Esophagus muscularis mucosa (tissue), 4 donors: ENCODE measurements around the gene ANKRD13D. TPM values are rescaled to one million over a fixed set of nuclear protein-coding genes. Genes with fewer than 3 reads are reported as not detected.

Experiments
- DNase-seq: peaks from one replicate; pipeline ENCODE4 v3.0.0-alpha.2; 2017; ENCODE audit errors: extremely low spot score
- H3K27ac ChIP-seq, 4 donors: fragments of 200-600 bp; sonication (generic); replicated peaks in 1 of 4; 1 replicate in 3 of 4; 2 replicates in 1 of 4; pipeline ENCODE4 v1.5.1; 2016 to 2019; ENCODE audit warnings: mild to moderate bottlenecking in 1 of 4
- H3K27me3 ChIP-seq, 4 donors: fragments of 200-600 bp; sonication (generic); one replicate each; pipeline versions ENCODE4 v1.5.1 to v1.6.0; 2016 to 2019
- H3K36me3 ChIP-seq, 4 donors: fragments of 200-600 bp; sonication (generic); one replicate each; pipeline ENCODE4 v1.5.1; 2016 to 2019
- H3K4me1 ChIP-seq, 4 donors: fragments of 200-600 bp; sonication (generic); one replicate each; pipeline ENCODE4 v1.5.1; 2016 to 2019
- H3K4me3 ChIP-seq, 4 donors: fragments of 200-600 bp; sonication (generic); 1 replicate in 2 of 4; 2 replicates in 2 of 4; pipeline ENCODE4 v1.5.1; 2016 to 2019; ENCODE audit warnings: mild to moderate bottlenecking in 4 of 4, moderate library complexity in 1 of 4
- H3K9me3 ChIP-seq, 4 donors: fragments of 200-600 bp; sonication (generic); 1 replicate in 3 of 4; 2 replicates in 1 of 4; pipeline ENCODE4 v1.5.1; 2016 to 2019
- EP300 ChIP-seq: sonication (generic); formaldehyde crosslinking; IDR thresholded peaks from one replicate; pipeline ENCODE4 v1.6.1; 2017; ENCODE audit warnings: antibody characterized with exemption
- POLR2A ChIP-seq: fragments of 450-650 bp; IDR thresholded peaks from one replicate; pipeline ENCODE4 v1.6.1; 2017; ENCODE audit warnings: antibody characterized with exemption, moderate library complexity, mild to moderate bottlenecking, low read depth
- POLR2AphosphoS5 ChIP-seq, 2 donors: sonication (generic); formaldehyde crosslinking; IDR thresholded peaks; one replicate each; pipeline ENCODE4 v1.6.1; 2017; ENCODE audit warnings: antibody characterized with exemption in 2 of 2
- WGBS: methylation state at CpG from one replicate; pipeline ENCODE4 v1.1.5; 2018; 5-methylcytosine and 5-hydroxymethylcytosine counted together
- intact Hi-C: fragments of 100-400 bp; cut with DNase I; formaldehyde crosslinking; loops from one replicate; pipeline ENCODE4 v1.15.1; 2023
- total RNA-seq, 4 donors: library from RNA; depleted of rRNA; stranded (reverse); fragments of >200 nt; gene quantifications; one replicate each; pipeline versions ENCODE4 v1.1.0 to v1.2.1, GENCODE V29; 2016
- TF ChIP-seq, protein P1 (sequence below), 3 experiments: fragments of 200-600 bp in 2 of 3; fragments of 450-650 bp in 1 of 3; sonication (generic) in 2 of 3; IDR thresholded peaks; one replicate each; pipeline ENCODE4 v1.5.1; 2017 to 2019; ENCODE audit warnings: antibody characterized with exemption in 3 of 3, mild to moderate bottlenecking in 2 of 3, moderate library complexity in 1 of 3

Gene ANKRD13D
- total RNA-seq, 4 donors from 2014 or later, result 27.7 to 53.0 (median 39.5) TPM

DNA sequence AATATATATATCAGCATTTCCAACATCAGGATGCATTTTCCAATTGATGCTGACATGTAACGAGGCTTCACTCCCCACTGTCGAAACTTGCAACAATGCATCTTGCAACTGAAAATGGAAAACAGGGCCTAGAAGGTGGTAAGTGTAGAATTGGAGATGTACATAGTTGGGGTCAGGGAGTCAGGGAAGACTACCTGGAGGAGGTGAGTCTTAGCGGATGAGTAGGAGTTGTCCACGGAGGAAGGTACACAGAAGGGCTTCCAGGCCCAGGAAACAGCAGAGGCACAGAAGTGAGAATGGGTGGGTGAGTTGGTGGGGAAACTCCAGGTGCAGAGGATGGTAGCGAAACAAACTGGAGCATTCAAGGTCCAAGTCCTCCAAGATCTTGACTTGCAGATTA lies 24.8 kb upstream of the ANKRD13D start:
- Histone ChIP-seq H3K27ac (no peak overlapping the region), H3K4me3 (no peak overlapping the region), H3K4me1 (peaks cover 43 to 69% (median 57%) of the 10 kb centered on the region in 4 donors), H3K36me3 (peaks cover 0 to 8% (median 3%) of the 10 kb centered on the region in 4 donors), H3K27me3 (no peaks in the 10 kb centered on the region), H3K9me3 (no peaks in the 10 kb centered on the region)
- TF ChIP-seq EP300 (no peak), POLR2A (no peak), POLR2AphosphoS5 (IDR thresholded peaks at IDR 0.05) (no peak)
- TF ChIP-seq, protein P1, sequence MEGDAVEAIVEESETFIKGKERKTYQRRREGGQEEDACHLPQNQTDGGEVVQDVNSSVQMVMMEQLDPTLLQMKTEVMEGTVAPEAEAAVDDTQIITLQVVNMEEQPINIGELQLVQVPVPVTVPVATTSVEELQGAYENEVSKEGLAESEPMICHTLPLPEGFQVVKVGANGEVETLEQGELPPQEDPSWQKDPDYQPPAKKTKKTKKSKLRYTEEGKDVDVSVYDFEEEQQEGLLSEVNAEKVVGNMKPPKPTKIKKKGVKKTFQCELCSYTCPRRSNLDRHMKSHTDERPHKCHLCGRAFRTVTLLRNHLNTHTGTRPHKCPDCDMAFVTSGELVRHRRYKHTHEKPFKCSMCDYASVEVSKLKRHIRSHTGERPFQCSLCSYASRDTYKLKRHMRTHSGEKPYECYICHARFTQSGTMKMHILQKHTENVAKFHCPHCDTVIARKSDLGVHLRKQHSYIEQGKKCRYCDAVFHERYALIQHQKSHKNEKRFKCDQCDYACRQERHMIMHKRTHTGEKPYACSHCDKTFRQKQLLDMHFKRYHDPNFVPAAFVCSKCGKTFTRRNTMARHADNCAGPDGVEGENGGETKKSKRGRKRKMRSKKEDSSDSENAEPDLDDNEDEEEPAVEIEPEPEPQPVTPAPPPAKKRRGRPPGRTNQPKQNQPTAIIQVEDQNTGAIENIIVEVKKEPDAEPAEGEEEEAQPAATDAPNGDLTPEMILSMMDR (IDR thresholded peaks at IDR 0.05), result no peak
- DNase-seq, result no peak
- WGBS, result 95% methylated on average over 5 of the region's 5 CpGs
- intact Hi-C loops, result loop anchor here (5.0 kb wide), 1 partner anchor 118 kb away; no protein-coding TSS in a partner anchor

DNA sequence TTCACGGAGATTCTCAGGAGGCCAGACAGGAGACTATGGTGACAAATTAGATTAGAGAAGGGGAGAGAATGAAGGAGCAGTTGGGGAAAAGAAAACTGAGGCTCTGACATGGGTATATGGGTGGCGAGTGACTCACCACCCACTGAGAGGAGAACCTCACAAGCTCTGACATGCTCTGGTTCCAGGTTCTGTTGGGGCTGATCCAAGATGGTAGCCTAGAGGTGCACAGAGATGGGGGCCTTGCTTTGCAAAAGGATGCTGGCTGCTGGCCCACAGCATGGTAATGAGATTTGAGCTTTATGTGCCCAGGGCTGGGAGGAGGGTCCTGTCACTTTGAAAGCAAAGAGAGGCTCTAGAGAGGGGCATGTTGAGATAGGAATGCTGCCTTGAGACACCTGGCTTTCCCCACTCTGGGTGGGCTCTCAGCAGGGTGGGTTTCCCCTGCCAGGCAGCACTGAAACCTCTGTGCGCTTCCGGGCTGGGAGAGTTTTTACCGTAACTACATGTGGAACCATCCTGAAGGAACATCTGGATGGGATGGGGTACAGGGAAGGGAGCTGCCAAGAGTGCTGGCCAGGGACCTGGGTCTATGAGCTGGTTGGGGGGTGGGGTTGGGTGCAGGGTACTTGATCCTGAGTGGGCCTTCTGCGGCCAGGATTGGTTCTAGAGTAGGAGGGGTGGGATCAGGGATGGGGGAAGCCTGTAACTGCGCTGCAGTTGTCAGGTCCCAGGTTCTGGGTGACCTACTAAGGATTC lies 24.0 kb upstream of the ANKRD13D start:
- H3K27ac ChIP-seq, result peak overlapping the region in 3 of 4 donors; percentile 77 to 79 (median 78)
- TF ChIP-seq POLR2A, result no peak
- TF ChIP-seq, protein P1 (IDR thresholded peaks at IDR 0.05), result no peak
- no peak for TF ChIP-seq POLR2AphosphoS5 (IDR thresholded peaks at IDR 0.05)
- TF ChIP-seq EP300, result no peak
- 91% methylated on average over 6 of the region's 7 CpGs for WGBS
- peaks cover 0 to 8% (median 3%) of the 10 kb centered on the region in 4 donors for H3K36me3 ChIP-seq
- intact Hi-C loops, result loop anchor here (5.0 kb wide), 1 partner anchor 117 kb away; no protein-coding TSS in a partner anchor
- H3K4me1 ChIP-seq, result peaks cover 51 to 77% (median 65%) of the 10 kb centered on the region in 4 donors
- H3K27me3 ChIP-seq, result no peaks in the 10 kb centered on the region
- no peak for DNase-seq
- no peak overlapping the region for H3K4me3 ChIP-seq
- no peaks in the 10 kb centered on the region for H3K9me3 ChIP-seq

DNA sequence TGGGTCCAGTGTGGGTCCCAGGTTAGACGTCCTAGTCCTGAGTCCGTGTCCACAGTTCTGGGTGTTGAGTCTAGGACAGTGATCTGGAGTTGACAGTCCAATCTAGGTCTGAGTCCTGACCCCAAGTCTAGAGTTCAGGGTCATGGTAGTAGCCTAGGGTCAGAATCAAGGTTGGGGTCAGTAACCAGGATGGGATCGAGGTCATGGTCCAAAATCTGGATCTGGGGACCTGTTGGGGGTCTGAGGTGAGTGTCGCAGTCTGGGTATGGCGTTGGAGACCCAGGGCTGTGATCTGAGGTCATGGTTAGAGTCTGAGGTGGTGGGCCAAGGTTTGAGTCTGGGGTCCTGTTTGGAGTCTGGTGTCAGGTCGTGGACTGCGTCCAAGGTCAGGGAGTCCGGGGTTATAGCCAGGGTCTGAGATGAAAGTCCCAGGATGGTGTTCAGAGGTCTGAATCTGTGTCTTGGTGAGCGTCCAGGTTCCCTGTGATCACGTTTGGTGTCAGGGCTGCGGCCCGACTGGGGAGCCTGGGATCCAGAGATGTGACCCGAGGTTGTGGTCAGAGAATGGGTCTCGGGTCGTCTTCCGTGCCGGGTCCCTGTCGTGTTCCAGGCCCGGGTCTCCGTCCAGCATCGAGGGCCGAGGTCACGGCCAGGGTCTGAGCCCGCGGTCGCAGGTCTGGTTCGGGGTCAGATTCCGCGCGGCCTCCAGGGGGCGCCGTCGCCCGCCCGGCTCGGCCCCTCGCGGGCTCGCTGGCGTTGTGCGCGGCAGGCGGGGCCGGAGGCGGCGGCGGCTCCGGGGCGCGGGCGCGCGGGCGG lies 23.3 kb upstream of the ANKRD13D start:
- Histone ChIP-seq H3K27ac (peak overlapping the region; percentile 77 to 79 (median 78)), H3K4me1 (peaks cover 59 to 83% (median 72%) of the 10 kb centered on the region in 4 donors), H3K27me3 (no peaks in the 10 kb centered on the region), H3K4me3 (peak overlapping the region; percentile 15 to 99 (median 48)), H3K9me3 (no peaks in the 10 kb centered on the region), H3K36me3 (peaks cover 0 to 8% (median 3%) of the 10 kb centered on the region in 4 donors)
- DNase-seq, result no peak
- WGBS, result 63% methylated on average over 9 of the region's 54 CpGs
- no peak for TF ChIP-seq POLR2A
- TF ChIP-seq, protein P1 (IDR thresholded peaks at IDR 0.05), result peak; percentile 69 to 87 (median 76)
- intact Hi-C loops, result loop anchor here (1.0 kb wide), 1 partner anchor 51 kb away; no protein-coding TSS in a partner anchor

DNA sequence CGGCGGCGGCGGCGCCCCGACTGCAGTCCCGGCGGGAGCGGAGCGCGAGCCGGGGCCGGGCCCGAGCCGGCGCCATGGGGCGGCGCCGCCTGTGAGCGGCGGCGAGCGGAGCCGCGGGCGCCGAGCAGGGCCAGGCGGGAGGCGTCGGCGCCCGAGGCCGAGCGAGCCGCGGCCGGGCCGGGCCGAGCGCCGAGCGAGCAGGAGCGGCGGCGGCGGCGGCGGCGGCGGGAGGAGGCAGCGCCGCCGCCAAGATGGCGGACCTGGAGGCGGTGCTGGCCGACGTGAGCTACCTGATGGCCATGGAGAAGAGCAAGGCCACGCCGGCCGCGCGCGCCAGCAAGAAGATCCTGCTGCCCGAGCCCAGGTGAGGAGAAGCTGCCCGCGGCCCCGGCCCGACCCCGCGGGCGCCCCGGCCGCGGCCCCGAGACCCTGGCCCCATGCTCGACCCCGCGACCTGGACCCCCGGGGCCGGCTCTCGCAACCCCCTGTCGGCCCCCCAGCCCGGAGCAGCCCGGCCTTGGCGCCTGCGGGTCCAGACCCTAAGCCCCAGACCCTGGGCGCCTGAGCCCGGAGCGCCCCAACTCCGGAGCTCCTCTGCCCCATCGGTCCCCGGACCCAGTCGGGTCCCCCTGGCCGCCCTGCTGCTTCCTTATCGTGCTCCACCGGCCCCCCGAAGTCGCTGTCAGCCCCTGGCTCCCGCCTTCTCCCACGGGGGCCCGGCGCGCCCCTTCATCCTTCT lies 22.5 kb upstream of the ANKRD13D start, which contains the start of gene GRK2:
Gene GRK2, plus strand, starts transcription at position 25 of the 739 bp plus-strand sequence. Its CDS starts 227 bp downstream, at position 252.
- H3K9me3 ChIP-seq, result no peaks in the 10 kb centered on the region
- intact Hi-C loops, result loop anchor here (1.0 kb wide), 1 partner anchor 51 kb away; no protein-coding TSS in a partner anchor
- H3K4me3 ChIP-seq, result peak within 1 kb of the TSS; percentile 78 to 99 (median 98)
- peaks cover 66 to 83% (median 72%) of the 10 kb centered on the region in 4 donors for H3K4me1 ChIP-seq
- no peak for DNase-seq
- peaks cover 0 to 8% (median 3%) of the 10 kb centered on the region in 4 donors for H3K36me3 ChIP-seq
- TF ChIP-seq EP300 (no peak), POLR2AphosphoS5 (IDR thresholded peaks at IDR 0.05) (no peak), POLR2A (no peak)
- TF ChIP-seq, protein P1 (IDR thresholded peaks at IDR 0.05), result no peak
- peak within 1 kb of the TSS; percentile 87 to 89 (median 88) for H3K27ac ChIP-seq
- H3K27me3 ChIP-seq, result no peaks in the 10 kb centered on the region
- WGBS, result 1% methylated on average over 29 of the region's 103 CpGs
